Uterus (tissue), 2 donors: ENCODE results near the gene SPECC1.

ENCODE experiments used
- CTCF ChIP-seq, 4 experiments: fragments of 200-600 bp in 2 of 4; fragments of 450-650 bp in 2 of 4; sonication (generic) in 2 of 4; IDR thresholded peaks; one replicate each; pipeline ENCODE4 v1.5.1; 2016 to 2019; ENCODE audit warnings: antibody characterized with exemption in 4 of 4, mild to moderate bottlenecking in 2 of 4, moderate library complexity in 1 of 4
- POLR2A ChIP-seq, 2 donors: fragments of 450-650 bp; IDR thresholded peaks; one replicate each; pipeline ENCODE4 v1.6.1; 2016; ENCODE audit warnings: antibody characterized with exemption in 2 of 2, mild to moderate bottlenecking in 1 of 2, moderate library complexity in 1 of 2

DNA sequence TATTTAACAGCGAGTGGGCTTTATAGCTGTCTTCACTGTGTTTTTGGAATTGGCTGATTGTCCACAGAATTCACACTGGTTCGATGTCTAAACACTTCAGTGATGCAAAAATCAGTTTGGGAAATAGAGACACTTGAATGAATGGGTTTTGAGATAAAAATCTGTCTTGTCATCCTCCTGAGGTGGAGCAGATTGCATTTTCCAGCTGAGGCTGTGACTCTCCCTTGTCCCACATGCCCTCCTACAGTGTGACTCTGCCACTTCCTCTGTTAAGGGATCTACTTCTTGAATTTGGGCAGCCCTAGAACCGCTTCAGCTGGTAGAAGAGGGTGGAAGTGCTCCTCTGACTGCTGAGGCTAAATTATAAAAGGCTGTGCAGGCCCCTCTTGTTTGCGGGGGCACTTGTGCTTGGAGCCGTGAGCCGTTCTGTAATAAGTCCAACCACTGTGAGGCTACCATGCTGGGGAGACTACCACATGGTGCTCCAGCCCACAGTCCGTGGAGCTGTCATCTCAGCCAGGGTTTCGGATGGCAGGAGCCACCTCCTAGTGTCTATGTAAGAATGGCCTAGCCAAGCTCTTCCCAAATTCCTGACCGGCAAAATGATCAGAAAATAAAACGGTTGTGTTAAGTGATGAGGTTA is 175.9 kb downstream of the SPECC1 start:
- TF ChIP-seq POLR2A (IDR thresholded peaks at IDR 0.05), result no peak
- no peak for TF ChIP-seq CTCF (IDR thresholded peaks at IDR 0.05)
